Smooth muscle cell (in vitro differentiated cells): ENCODE measurements around the gene USH1G. TPM values are rescaled to one million over a fixed set of nuclear protein-coding genes. Genes with fewer than 3 reads are reported as not detected.

ENCODE experiments used
- DNase-seq: peaks from one replicate; lab custom pipeline; 2025; ENCODE audit not compliant: unreplicated experiment; lab: John Stamatoyannopoulos, UW
- H2AFZ ChIP-seq: fragments of 200-600 bp; sonication (generic); 2 replicates; pipeline ENCODE4 v1.6.0; 2016; ENCODE audit warnings: antibody characterized with exemption, low read depth, mild to moderate bottlenecking
- H3F3A ChIP-seq: fragments of 200-600 bp; sonication (generic); 2 replicates; pipeline ENCODE4 v1.6.0; 2017; ENCODE audit warnings: antibody characterized with exemption, low read depth
- H3K27ac ChIP-seq: fragments of 200-600 bp; sonication (generic); 2 replicates; pipeline ENCODE4 v1.5.1; 2016; ENCODE audit warnings: low read depth, mild to moderate bottlenecking
- H3K27me3 ChIP-seq: fragments of 200-600 bp; sonication (generic); 2 replicates; pipeline ENCODE4 v1.6.1; 2016; ENCODE audit warnings: low read depth, mild to moderate bottlenecking
- H3K36me3 ChIP-seq: fragments of 200-600 bp; sonication (generic); 2 replicates; pipeline ENCODE4 v1.5.1; 2016; ENCODE audit warnings: low read depth
- H3K4me1 ChIP-seq: fragments of 200-600 bp; sonication (generic); 2 replicates; pipeline ENCODE4 v1.5.1; 2016; ENCODE audit warnings: low read depth
- H3K4me2 ChIP-seq: fragments of 200-600 bp; sonication (generic); 2 replicates; pipeline ENCODE4 v1.6.0; 2016; ENCODE audit warnings: mild to moderate bottlenecking
- H3K4me3 ChIP-seq: fragments of 200-600 bp; sonication (generic); 2 replicates; pipeline ENCODE4 v1.5.1; 2016; ENCODE audit warnings: mild to moderate bottlenecking
- H3K79me2 ChIP-seq: fragments of 200-600 bp; sonication (generic); 2 replicates; pipeline ENCODE4 v1.6.0; 2016; ENCODE audit warnings: low read depth, mild to moderate bottlenecking
- H3K9ac ChIP-seq: fragments of 200-600 bp; sonication (generic); 2 replicates; pipeline ENCODE4 v1.6.0; 2016; ENCODE audit warnings: low read depth
- H3K9me3 ChIP-seq: fragments of 200-600 bp; sonication (generic); replicated peaks from 2 replicates; pipeline ENCODE4 v1.5.1; 2016; ENCODE audit warnings: low read depth
- H4K20me1 ChIP-seq: fragments of 200-600 bp; sonication (generic); 2 replicates; pipeline ENCODE4 v1.6.0; 2016; ENCODE audit warnings: low read depth
- WGBS: methylation state at CpG from one replicate; pipeline ENCODE4 v1.1.7; 2016; ENCODE audit warnings: low lambda C conversion rate; 5-methylcytosine and 5-hydroxymethylcytosine counted together
- polyA plus RNA-seq: library from polyadenylated mRNA; unstranded; fragments of >200 nt; fragmentation: Nextera tagmentation; extraction: Ambion mirVana; gene quantifications from 2 replicates; pipeline ENCODE4 v1.2.1, GENCODE V29; 2016
- total RNA-seq: library from RNA; depleted of rRNA; stranded (reverse); fragments of >200 nt; gene quantifications from 2 replicates; pipeline ENCODE4 v1.2.3, GENCODE V29; 2014
- TF ChIP-seq, protein P1 (sequence below): fragments of 200-600 bp; sonication (generic); IDR thresholded peaks from 2 replicates; pipeline ENCODE4 v1.5.1; 2017; ENCODE audit warnings: borderline replicate concordance, mild to moderate bottlenecking, antibody characterized with exemption; ENCODE audit not compliant: insufficient read depth, poor library complexity, severe bottlenecking

The USH1G gene
- total and polyA plus RNA-seq, 2 experiments from 2014 or later, result 0.32 to 0.49 TPM

DNA sequence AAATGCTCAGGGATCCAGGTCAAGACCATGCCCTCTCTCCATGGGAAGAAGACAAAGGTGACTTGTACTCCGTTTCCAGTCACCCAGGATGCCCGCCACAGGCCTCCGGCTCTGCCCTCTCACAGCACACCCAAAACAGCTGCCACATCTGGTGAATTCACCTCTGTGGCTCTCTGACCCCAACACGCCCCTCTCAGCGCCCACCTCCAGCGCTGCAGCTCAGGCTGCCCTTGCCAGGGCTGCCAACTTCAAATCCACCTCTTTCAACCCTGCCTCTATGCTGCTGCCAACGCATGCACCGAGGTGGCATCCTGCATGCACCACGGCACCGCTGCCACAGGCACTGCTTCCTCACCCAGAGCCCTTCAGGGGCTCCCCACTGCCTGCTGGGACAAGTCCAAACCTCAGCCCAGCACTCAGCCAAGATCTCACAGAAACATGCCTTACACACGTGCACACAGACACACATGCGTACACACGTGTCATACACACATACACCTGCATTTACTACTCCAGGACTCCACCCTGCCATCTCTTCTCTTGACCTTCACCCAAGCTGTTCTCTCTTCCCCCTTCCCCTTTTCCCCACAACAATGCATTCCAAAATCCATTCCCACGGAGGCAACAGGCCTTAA, 42.0 kb upstream of the USH1G start:
- Histone ChIP-seq H4K20me1 (no peaks in the 10 kb centered on the region), H3F3A (no peaks in the 10 kb centered on the region), H3K27ac (no peak overlapping the region), H3K4me3 (no peak overlapping the region), H3K4me2 (no peak overlapping the region), H3K9me3 (no peaks in the 10 kb centered on the region), H3K27me3 (no peaks in the 10 kb centered on the region), H3K79me2 (no peaks in the 10 kb centered on the region), H3K4me1 (no peaks in the 10 kb centered on the region), H3K36me3 (no peaks in the 10 kb centered on the region), H3K9ac (no peak overlapping the region), H2AFZ (no peak overlapping the region)
- no peak for DNase-seq
- WGBS, result 84% methylated on average over 14 of the region's 14 CpGs
- TF ChIP-seq, protein P1, sequence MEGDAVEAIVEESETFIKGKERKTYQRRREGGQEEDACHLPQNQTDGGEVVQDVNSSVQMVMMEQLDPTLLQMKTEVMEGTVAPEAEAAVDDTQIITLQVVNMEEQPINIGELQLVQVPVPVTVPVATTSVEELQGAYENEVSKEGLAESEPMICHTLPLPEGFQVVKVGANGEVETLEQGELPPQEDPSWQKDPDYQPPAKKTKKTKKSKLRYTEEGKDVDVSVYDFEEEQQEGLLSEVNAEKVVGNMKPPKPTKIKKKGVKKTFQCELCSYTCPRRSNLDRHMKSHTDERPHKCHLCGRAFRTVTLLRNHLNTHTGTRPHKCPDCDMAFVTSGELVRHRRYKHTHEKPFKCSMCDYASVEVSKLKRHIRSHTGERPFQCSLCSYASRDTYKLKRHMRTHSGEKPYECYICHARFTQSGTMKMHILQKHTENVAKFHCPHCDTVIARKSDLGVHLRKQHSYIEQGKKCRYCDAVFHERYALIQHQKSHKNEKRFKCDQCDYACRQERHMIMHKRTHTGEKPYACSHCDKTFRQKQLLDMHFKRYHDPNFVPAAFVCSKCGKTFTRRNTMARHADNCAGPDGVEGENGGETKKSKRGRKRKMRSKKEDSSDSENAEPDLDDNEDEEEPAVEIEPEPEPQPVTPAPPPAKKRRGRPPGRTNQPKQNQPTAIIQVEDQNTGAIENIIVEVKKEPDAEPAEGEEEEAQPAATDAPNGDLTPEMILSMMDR, result no peak

GRCh38 chr17:74964246-74964761, 41.2 kb upstream of the USH1G start:
- H3K27me3 ChIP-seq, result no peaks in the 10 kb centered on the region
- H3K4me2 ChIP-seq, result no peak overlapping the region
- 89% methylated on average over 12 of the region's 12 CpGs for WGBS
- H3K79me2 ChIP-seq, result no peaks in the 10 kb centered on the region
- no peak overlapping the region for H3K4me3 ChIP-seq
- no peak overlapping the region for H2AFZ ChIP-seq
- no peak overlapping the region for H3K9ac ChIP-seq
- no peaks in the 10 kb centered on the region for H4K20me1 ChIP-seq
- TF ChIP-seq, protein P1, result no peak
- H3K27ac ChIP-seq, result no peak overlapping the region
- H3K9me3 ChIP-seq, result no peaks in the 10 kb centered on the region
- H3K4me1 ChIP-seq, result no peaks in the 10 kb centered on the region
- H3F3A ChIP-seq, result no peaks in the 10 kb centered on the region
- no peaks in the 10 kb centered on the region for H3K36me3 ChIP-seq
- DNase-seq, result no peak

DNA sequence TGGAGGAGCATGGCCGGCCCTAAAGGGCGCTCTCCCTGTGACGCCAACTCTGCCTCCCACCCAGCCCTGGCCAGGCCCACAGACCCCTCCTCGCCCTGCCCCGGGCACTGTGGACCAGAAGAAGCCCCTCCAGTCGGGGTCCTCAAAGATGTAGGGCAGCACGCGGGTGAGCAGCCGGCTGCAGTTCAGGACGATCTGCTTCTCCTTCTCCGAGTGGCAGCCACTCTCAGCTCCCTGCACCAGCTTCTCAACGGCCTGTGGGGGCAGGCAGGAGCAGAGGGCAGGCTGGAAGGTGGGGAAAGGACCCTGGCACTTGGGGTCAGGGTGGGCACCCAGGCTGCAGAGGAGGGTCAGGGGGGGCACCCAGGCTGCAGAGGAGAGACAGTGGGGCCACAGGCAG, 40.6 kb upstream of the USH1G start:
- Histone ChIP-seq H2AFZ (no peak overlapping the region), H3K4me1 (no peaks in the 10 kb centered on the region), H3K36me3 (no peaks in the 10 kb centered on the region), H3K79me2 (no peaks in the 10 kb centered on the region), H3K27me3 (no peaks in the 10 kb centered on the region), H3K27ac (no peak overlapping the region), H3K4me3 (no peak overlapping the region), H4K20me1 (no peaks in the 10 kb centered on the region), H3K4me2 (no peak overlapping the region), H3F3A (no peaks in the 10 kb centered on the region), H3K9me3 (no peaks in the 10 kb centered on the region), H3K9ac (no peak overlapping the region)
- TF ChIP-seq, protein P1, result no peak
- WGBS, result 55% methylated on average over 10 of the region's 12 CpGs
- DNase-seq, result no peak
